HepG2 (cell line): Measurements from ENCODE around the gene PCYOX1L. TPM values are rescaled to one million over a fixed set of nuclear protein-coding genes. Genes with fewer than 3 reads are reported as not detected.
A peak's percentile ranks its signal among the peaks of the same experiment; 100 is the strongest.

Source experiments
- ARNTL ChIP-seq: sonication (generic); formaldehyde crosslinking; IDR thresholded peaks from 2 replicates; pipeline ENCODE4 v1.4.0; 2020; ENCODE audit warnings: mild to moderate bottlenecking, missing genetic modification reagents
- ATAD3A ChIP-seq: sonication (generic); formaldehyde crosslinking; IDR thresholded peaks from 2 replicates; pipeline ENCODE4 v1.4.0; 2020; ENCODE audit warnings: missing genetic modification reagents
- MED13 ChIP-seq: sonication (generic); formaldehyde crosslinking; IDR thresholded peaks from 2 replicates; pipeline ENCODE4 v1.5.0; 2020; ENCODE audit warnings: missing genetic modification reagents
- NFYC ChIP-seq: IDR thresholded peaks from 2 replicates; pipeline ENCODE4 v1.6.1; 2016; ENCODE audit warnings: missing genetic modification reagents, missing compliant biosample characterization
- NR2F1 ChIP-seq, 2 experiments: fragments of 450-650 bp in 1 of 2; formaldehyde crosslinking in 1 of 2; IDR thresholded peaks; 2 replicates each; pipeline versions ENCODE4 v1.5.0 to v1.6.1; 2016 to 2020; ENCODE audit warnings: mild to moderate bottlenecking in 1 of 2, missing compliant biosample characterization in 1 of 2, missing genetic modification reagents in 1 of 2, moderate library complexity in 1 of 2
- PHB2 ChIP-seq: fragments of 450-650 bp; IDR thresholded peaks from 2 replicates; pipeline ENCODE4 v1.6.1; 2018; ENCODE audit not compliant: partially characterized antibody
- PRMT3 ChIP-seq: sonication (generic); formaldehyde crosslinking; IDR thresholded peaks from 2 replicates; pipeline ENCODE4 v1.8.1; 2022; ENCODE audit warnings: low read depth, mild to moderate bottlenecking, moderate library complexity, missing genetic modification reagents, borderline replicate concordance
- REXO4 ChIP-seq: sonication (generic); formaldehyde crosslinking; IDR thresholded peaks from 2 replicates; pipeline ENCODE4 v1.8.0; 2022; ENCODE audit warnings: missing genetic modification reagents, mild to moderate bottlenecking, borderline replicate concordance
- TRIM24 ChIP-seq: sonication (generic); formaldehyde crosslinking; IDR thresholded peaks from 2 replicates; pipeline ENCODE4 v1.8.0; 2022; ENCODE audit warnings: mild to moderate bottlenecking, missing genetic modification reagents
- ZBTB4 ChIP-seq: sonication (generic); formaldehyde crosslinking; IDR thresholded peaks from 2 replicates; pipeline ENCODE4 v1.4.0; 2020; ENCODE audit warnings: missing genetic modification reagents, mild to moderate bottlenecking, borderline replicate concordance
- ZBTB7B ChIP-seq: sonication (generic); formaldehyde crosslinking; IDR thresholded peaks from 2 replicates; pipeline ENCODE4 v1.4.0; 2020; ENCODE audit warnings: missing genetic modification reagents
- ZBTB8A ChIP-seq: sonication (generic); formaldehyde crosslinking; IDR thresholded peaks from 2 replicates; pipeline ENCODE4 v1.4.0; 2020; ENCODE audit warnings: mild to moderate bottlenecking, low read depth, missing genetic modification reagents, borderline replicate concordance
- ZNF142 ChIP-seq: sonication (generic); formaldehyde crosslinking; IDR thresholded peaks from 2 replicates; pipeline ENCODE4 v1.4.0; 2020; ENCODE audit warnings: missing genetic modification reagents
- ZNF337 ChIP-seq: sonication (generic); formaldehyde crosslinking; IDR thresholded peaks from 2 replicates; pipeline ENCODE4 v1.5.1; 2020; ENCODE audit warnings: missing genetic modification reagents, low read depth, mild to moderate bottlenecking, borderline replicate concordance
- ZNF572 ChIP-seq: sonication (generic); formaldehyde crosslinking; IDR thresholded peaks from 2 replicates; pipeline ENCODE4 v1.5.1; 2020; ENCODE audit warnings: mild to moderate bottlenecking, missing genetic modification reagents
- ZNF691 ChIP-seq: sonication (generic); formaldehyde crosslinking; IDR thresholded peaks from 2 replicates; pipeline ENCODE4 v1.4.0; 2020; ENCODE audit warnings: missing genetic modification reagents, low read depth, mild to moderate bottlenecking, borderline replicate concordance
- ZNF709 ChIP-seq: sonication (generic); formaldehyde crosslinking; IDR thresholded peaks from 2 replicates; pipeline ENCODE4 v1.5.0; 2020; ENCODE audit warnings: mild to moderate bottlenecking, missing genetic modification reagents
- ZNF782 ChIP-seq: sonication (generic); formaldehyde crosslinking; IDR thresholded peaks from 2 replicates; pipeline ENCODE4 v1.4.0; 2020; ENCODE audit warnings: missing genetic modification reagents, mild to moderate bottlenecking, borderline replicate concordance
- ZNF879 ChIP-seq: sonication (generic); formaldehyde crosslinking; IDR thresholded peaks from 2 replicates; pipeline ENCODE4 v1.8.1; 2023; ENCODE audit warnings: missing genetic modification reagents
- polyA plus RNA-seq, 8 experiments: library from polyadenylated mRNA; depleted of rRNA in 3 of 8; stranded (reverse) in 7 of 8; unstranded in 1 of 8; fragments of >200 nt; fragmentation: Illumina TruSeq in 4 of 8; extraction: Trizol in 4 of 8; gene quantifications; 2 replicates each; pipeline versions ENCODE4 v1.2.1 to v1.2.3, GENCODE V29; 2011 to 2016; ENCODE audit warnings: low read depth in 4 of 8, missing spikeins in 1 of 8, mixed read lengths in 1 of 8; ENCODE audit not compliant: insufficient read depth in 1 of 8
- total RNA-seq, 5 experiments: library from RNA; depleted of rRNA; stranded (reverse); fragments of >200 nt; fragmentation: Illumina TruSeq; extraction: Trizol; gene quantifications; 2 replicates each; pipeline ENCODE4 v1.2.3, GENCODE V29; 2016; ENCODE audit warnings: low read depth in 1 of 5

The PCYOX1L gene
- total and polyA plus RNA-seq, 2 of the 13 experiments (the other 11 are each of a cell fraction or from before 2014, with no cell fraction given), result 1.00 to 3.7 TPM

- TF ChIP-seq PRMT3 (CRISPR knock-in tag), result no peak
- TF ChIP-seq ZNF572 (CRISPR knock-in tag), result 0 out of 2 replicates have a peak, but pooled peaks have one; percentile 74
- TF ChIP-seq NR2F1 (CRISPR knock-in tag; IDR thresholded peaks at IDR 0.05), result no peak
- TF ChIP-seq ARNTL (CRISPR knock-in tag), result peak; percentile 63
- no peak for TF ChIP-seq PHB2
- peak; percentile 92 for TF ChIP-seq ZNF709 (CRISPR knock-in tag)
- TF ChIP-seq ZNF879 (CRISPR knock-in tag), result peak; percentile 44; the same call in 1 of the 2 replicates
- TF ChIP-seq TRIM24 (CRISPR knock-in tag), result no peak
- TF ChIP-seq ZNF142 (CRISPR knock-in tag), result 0 out of 2 replicates have a peak, but pooled peaks have one; percentile 35
- no peak; the same call in 1 of the 2 replicates for TF ChIP-seq ZBTB4 (CRISPR knock-in tag)
- TF ChIP-seq ZBTB7B (CRISPR knock-in tag), result no peak; the same call in 1 of the 2 replicates
- 0 out of 2 replicates have a peak, but pooled peaks have one; percentile 41 for TF ChIP-seq NFYC (CRISPR knock-in tag)
- TF ChIP-seq ATAD3A (CRISPR knock-in tag), result 0 out of 2 replicates have a peak, but pooled peaks have one; percentile 18
- TF ChIP-seq ZNF337, result 0 out of 2 replicates have a peak, but pooled peaks have one; percentile 89
- TF ChIP-seq ZBTB8A (CRISPR knock-in tag), result no peak
- TF ChIP-seq ZNF782 (CRISPR knock-in tag), result 0 out of 2 replicates have a peak, but pooled peaks have one; percentile 52
- TF ChIP-seq MED13 (CRISPR knock-in tag), result peak; percentile 74; the same call in 1 of the 2 replicates
- no peak for TF ChIP-seq REXO4 (CRISPR knock-in tag)
- no peak for TF ChIP-seq ZNF691 (CRISPR knock-in tag)
Observed at GRCh38 chr5:149345147-149345891, 12.5 kb upstream of the PCYOX1L start, which contains the start of gene GRPEL2 (continued).
